Amniotic epithelial cell (primary cell): ENCODE data around the gene PHLDA2.

Experiments
- DNase-seq: peaks from one replicate; pipeline ENCODE4 v3.0.0-alpha.2; 2010; ENCODE audit warnings: low read depth

The PHLDA2 gene

GRCh38 chr11:2928605-2929530 lies at the start of gene PHLDA2:
TSS of gene PHLDA2 (minus strand) at chr11:2929420. CDS start at chr11:2929364, 56 bp downstream.
- peak; percentile 58 for DNase-seq

- no peak for DNase-seq
Measured at GRCh38 chr11:2977113-2977512, 47.9 kb upstream of the PHLDA2 start.

GRCh38 chr11:2976294-2977063 lies 47.3 kb upstream of the PHLDA2 start:
- DNase-seq = no peak

- peak; percentile 46 for DNase-seq
Measured at GRCh38 chr11:2975594-2975993, 46.4 kb upstream of the PHLDA2 start.

GRCh38 chr11:2974272-2974671 lies 45.1 kb upstream of the PHLDA2 start:
- no peak for DNase-seq

GRCh38 chr11:2968341-2968900 lies 39.2 kb upstream of the PHLDA2 start:
- no peak for DNase-seq

GRCh38 chr11:2964782-2965181 lies 35.6 kb upstream of the PHLDA2 start:
- DNase-seq = peak; percentile 3

- no peak for DNase-seq
Measured at GRCh38 chr11:2963761-2964160, 34.5 kb upstream of the PHLDA2 start.

GRCh38 chr11:2963112-2963754 lies 34.0 kb upstream of the PHLDA2 start:
- no peak for DNase-seq

- DNase-seq = no peak
Measured at GRCh38 chr11:2961080-2961479, 31.9 kb upstream of the PHLDA2 start.

- DNase-seq = no peak
Measured at GRCh38 chr11:2960139-2960538, 30.9 kb upstream of the PHLDA2 start.

- no peak for DNase-seq
Measured at GRCh38 chr11:2958251-2958650, 29.0 kb upstream of the PHLDA2 start.

- DNase-seq = peak; percentile 65
Measured at GRCh38 chr11:2955906-2956476, 26.8 kb upstream of the PHLDA2 start.

- DNase-seq = peak; percentile 70
Measured at GRCh38 chr11:2954263-2954662, 25.0 kb upstream of the PHLDA2 start.

- DNase-seq = peak; percentile 37
Measured at GRCh38 chr11:2952290-2952689, 23.1 kb upstream of the PHLDA2 start.

- peak; percentile 62 for DNase-seq
Measured at GRCh38 chr11:2951231-2952110, 22.3 kb upstream of the PHLDA2 start.

GRCh38 chr11:2950825-2951224 lies 21.6 kb upstream of the PHLDA2 start:
- DNase-seq = no peak

- no peak for DNase-seq
Measured at GRCh38 chr11:2949920-2950319, 20.7 kb upstream of the PHLDA2 start.

GRCh38 chr11:2947744-2948143 lies 18.5 kb upstream of the PHLDA2 start:
- DNase-seq = no peak

- no peak for DNase-seq
Measured at GRCh38 chr11:2945757-2946287, 16.6 kb upstream of the PHLDA2 start.
